HepG2 (cell line): ENCODE measurements around the gene FXN. TPM values are rescaled to one million over a fixed set of nuclear protein-coding genes. Genes with fewer than 3 reads are reported as not detected.

ENCODE experiments used
- ATAC-seq: fragments of 200-7000 bp; cut with Tn5 transposase; 3 replicates; pipeline ENCODE4 v1.9.1; 2020; ENCODE audit warnings: mild to moderate bottlenecking, moderate library complexity
- BruUV-seq: library from RNA; stranded (reverse); fragments of 400-500 nt; replicated peaks from 2 replicates; lab custom pipeline; 2021; lab: Mats Ljungman, UMichigan
- CTCF ChIA-PET: fragments of 300-600 bp; formaldehyde crosslinking; extraction: SDS; loops from one replicate; lab custom pipeline; 2021; ENCODE audit warnings: low total read pairs, inconsistent platforms, low intra/inter-chr PET ratio; lab: Yijun Ruan, JAX
- POLR2A ChIA-PET: fragments of 350-600 bp; sonication (Branson Sonifier 250); formaldehyde crosslinking; loops from one replicate; lab custom pipeline; 2020; ENCODE audit warnings: antibody characterized with exemption, inconsistent platforms; lab: Yijun Ruan, JAX
- DNase-seq: peaks from one replicate; pipeline ENCODE4 v3.0.0-alpha.2; 2015; ENCODE audit warnings: low spot score
- FAIRE-seq: peaks from 3 replicates; lab custom pipeline; 2011; peaks lifted over from hg19 to GRCh38; lab: Jason Lieb, UNC
- H2AFZ ChIP-seq: one replicate; pipeline ENCODE4 v1.6.1; 2011; ENCODE audit warnings: low read length, inconsistent platforms
- H3K27ac ChIP-seq: fragments of 300-600 bp; 3 replicates; pipeline ENCODE4 v1.8.0; 2011; ENCODE audit warnings: mixed run types, mild to moderate bottlenecking, mixed read lengths, low read length, inconsistent platforms; ENCODE audit not compliant: insufficient read depth; ENCODE audit errors: extremely low read length
- H3K27me3 ChIP-seq, 2 experiments: fragments of 200-600 bp in 1 of 2; 2 replicates in 1 of 2; 3 replicates in 1 of 2; pipeline versions ENCODE4 v1.6.0 to v1.8.0; 2011; ENCODE audit warnings: low read length in 2 of 2, mild to moderate bottlenecking in 2 of 2, moderate library complexity in 2 of 2, inconsistent platforms in 1 of 2; ENCODE audit not compliant: insufficient read depth in 2 of 2, control insufficient read depth in 1 of 2
- H3K36me3 ChIP-seq, 2 experiments: fragments of 200-600 bp in 1 of 2; replicated peaks in 1 of 2; 2 replicates in 1 of 2; 3 replicates in 1 of 2; pipeline versions ENCODE4 v1.5.1 to v1.8.0; 2011; ENCODE audit warnings: low read length in 2 of 2, inconsistent platforms in 1 of 2; ENCODE audit not compliant: insufficient read depth in 2 of 2, control insufficient read depth in 1 of 2
- H3K4me1 ChIP-seq: 2 replicates; pipeline ENCODE4 v1.5.1; 2012; ENCODE audit warnings: low read length, inconsistent platforms; ENCODE audit not compliant: insufficient read depth
- H3K4me2 ChIP-seq: 2 replicates; pipeline ENCODE4 v1.6.0; 2011; ENCODE audit warnings: low read depth, low read length, inconsistent platforms
- H3K4me3 ChIP-seq, 3 experiments: fragments of 200-600 bp in 1 of 3; sonication (generic), shearing (Covaris generic) in 1 of 3; replicated peaks in 1 of 3; 2 replicates each; pipeline ENCODE4 v1.5.1; 2011 to 2016; ENCODE audit warnings: low read length in 3 of 3, inconsistent platforms in 2 of 3, low read depth in 2 of 3, mild to moderate bottlenecking in 2 of 3, control low read depth in 1 of 3, mixed read lengths in 1 of 3; ENCODE audit not compliant: insufficient read depth in 1 of 3
- H3K79me2 ChIP-seq: one replicate; pipeline ENCODE4 v1.6.1; 2011; ENCODE audit warnings: low read length, inconsistent platforms; ENCODE audit not compliant: insufficient read depth
- H3K9ac ChIP-seq: 2 replicates; pipeline ENCODE4 v1.6.0; 2011; ENCODE audit warnings: mild to moderate bottlenecking, low read depth, low read length, inconsistent platforms; ENCODE audit not compliant: insufficient read depth
- H3K9me3 ChIP-seq: 2 replicates; pipeline ENCODE4 v1.5.1; 2012; ENCODE audit warnings: mild to moderate bottlenecking, low read length
- H4K20me1 ChIP-seq: 2 replicates; pipeline ENCODE4 v1.6.0; 2011; ENCODE audit warnings: inconsistent platforms, mild to moderate bottlenecking, low read length, moderate library complexity; ENCODE audit not compliant: insufficient read depth
- JUNB ChIP-seq: sonication (generic); formaldehyde crosslinking; IDR thresholded peaks from 2 replicates; pipeline ENCODE4 v1.8.0; 2022; ENCODE audit warnings: missing genetic modification reagents, mild to moderate bottlenecking, borderline replicate concordance
- PAF1 ChIP-seq: IDR thresholded peaks from 2 replicates; pipeline ENCODE4 v1.6.1; 2016; ENCODE audit warnings: missing genetic modification reagents, missing compliant biosample characterization
- RXRA ChIP-seq: sonication (generic); formaldehyde crosslinking; IDR thresholded peaks from 2 replicates; pipeline ENCODE4 v1.5.1; 2020; ENCODE audit warnings: missing genetic modification reagents
- TARDBP ChIP-seq: sonication (generic); formaldehyde crosslinking; IDR thresholded peaks from 2 replicates; pipeline ENCODE4 v1.8.0; 2022; ENCODE audit warnings: mild to moderate bottlenecking, missing genetic modification reagents
- ZBTB7A ChIP-seq: sonication (generic); formaldehyde crosslinking; IDR thresholded peaks from 2 replicates; pipeline ENCODE4 v1.8.0; 2022; ENCODE audit warnings: mild to moderate bottlenecking, missing genetic modification reagents
- ZBTB7B ChIP-seq: sonication (generic); formaldehyde crosslinking; IDR thresholded peaks from 2 replicates; pipeline ENCODE4 v1.4.0; 2020; ENCODE audit warnings: missing genetic modification reagents
- ZFP62 ChIP-seq: sonication (generic); formaldehyde crosslinking; IDR thresholded peaks from 2 replicates; pipeline ENCODE4 v1.4.0; 2020; ENCODE audit warnings: missing genetic modification reagents
- ZNF138 ChIP-seq: sonication (generic); formaldehyde crosslinking; IDR thresholded peaks from 2 replicates; pipeline ENCODE4 v1.5.0; 2020; ENCODE audit warnings: mild to moderate bottlenecking, low read depth, missing genetic modification reagents
- ZNF292 ChIP-seq: sonication (generic); formaldehyde crosslinking; IDR thresholded peaks from 2 replicates; pipeline ENCODE4 v1.8.1; 2022; ENCODE audit warnings: mild to moderate bottlenecking, low read depth, missing genetic modification reagents, borderline replicate concordance
- ZNF430 ChIP-seq: sonication (generic); formaldehyde crosslinking; IDR thresholded peaks from 2 replicates; pipeline ENCODE4 v1.9.0; 2021; ENCODE audit warnings: mild to moderate bottlenecking, missing genetic modification reagents
- WGBS: methylation state at CpG from one replicate; pipeline ENCODE4 v1.1.6; 2017; ENCODE audit warnings: low lambda C conversion rate; 5-methylcytosine and 5-hydroxymethylcytosine counted together
- in situ Hi-C: cut with HindIII; loops from 2 replicates; pipeline ENCODE4 v1.10.0; 2017; ENCODE audit warnings: low pct_unique_long_range_greater_than_20kb; ENCODE audit not compliant: extremely low pct_ligation_motif_present
- intact Hi-C: fragments of 100-400 bp; cut with micrococcal nuclease; formaldehyde crosslinking; loops from one replicate; pipeline ENCODE4 v1.10.0; 2022; ENCODE audit not compliant: unreplicated experiment
- polyA plus RNA-seq, 8 experiments: library from polyadenylated mRNA; depleted of rRNA in 3 of 8; stranded (reverse) in 7 of 8; unstranded in 1 of 8; fragments of >200 nt; fragmentation: Illumina TruSeq in 4 of 8; extraction: Trizol in 4 of 8; gene quantifications; 2 replicates each; pipeline versions ENCODE4 v1.2.1 to v1.2.3, GENCODE V29; 2011 to 2016; ENCODE audit warnings: low read depth in 4 of 8, missing spikeins in 1 of 8, mixed read lengths in 1 of 8; ENCODE audit not compliant: insufficient read depth in 1 of 8
- total RNA-seq, 5 experiments: library from RNA; depleted of rRNA; stranded (reverse); fragments of >200 nt; fragmentation: Illumina TruSeq; extraction: Trizol; gene quantifications; 2 replicates each; pipeline ENCODE4 v1.2.3, GENCODE V29; 2016; ENCODE audit warnings: low read depth in 1 of 5
- TF ChIP-seq, protein P1 (sequence below): sonication (generic); formaldehyde crosslinking; IDR thresholded peaks from 2 replicates; pipeline ENCODE4 v1.9.0; 2021; ENCODE audit warnings: missing genetic modification reagents, mild to moderate bottlenecking, borderline replicate concordance
- TF ChIP-seq, protein P2 (sequence below): sonication (generic); formaldehyde crosslinking; IDR thresholded peaks from 2 replicates; pipeline ENCODE4 v1.4.0; 2020; ENCODE audit warnings: missing genetic modification reagents, borderline replicate concordance

Gene FXN
- total and polyA plus RNA-seq, 2 of the 13 experiments (the other 11 are each of a cell fraction or from before 2014, with no cell fraction given) = 24.1 to 26.0 TPM

DNA sequence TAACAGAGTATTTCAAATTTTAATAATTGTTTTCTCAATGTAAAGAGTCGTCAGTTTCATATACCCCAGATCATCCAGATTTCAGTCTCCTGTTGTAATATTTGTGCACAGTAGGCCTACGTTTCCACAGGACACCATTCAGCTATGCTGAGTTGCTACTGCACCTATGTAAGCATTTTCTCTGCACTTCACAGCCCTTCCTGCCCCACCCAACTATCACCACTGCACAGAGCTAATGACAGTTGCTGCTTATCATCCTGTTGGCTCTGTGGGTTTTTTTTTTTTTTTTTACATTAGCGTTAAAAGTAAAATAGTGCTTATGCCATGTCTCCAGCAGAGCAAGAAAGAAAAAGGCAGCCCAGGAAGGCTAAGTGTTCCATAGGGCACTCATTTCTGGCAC, 15.7 kb upstream of the FXN start:
- Histone ChIP-seq H2AFZ (no peak overlapping the region), H3K79me2 (no peaks in the 10 kb centered on the region), H3K36me3 (no peaks in the 10 kb centered on the region), H3K27me3 (no peaks in the 10 kb centered on the region; a peak in 1 of 5 replicates), H3K4me1 (peaks cover 13% of the 10 kb centered on the region), H3K9ac (no peak overlapping the region), H3K4me3 (no peak overlapping the region), H3K9me3 (no peaks in the 10 kb centered on the region), H3K27ac (no peak overlapping the region), H4K20me1 (no peaks in the 10 kb centered on the region), H3K4me2 (no peak overlapping the region)
- no peak for ATAC-seq
- POLR2A ChIA-PET = no interaction called here
- WGBS = 9% methylated on average over 3 of the region's 3 CpGs
- TF ChIP-seq ZNF292 (CRISPR knock-in tag) (no peak), ZBTB7A (CRISPR knock-in tag) (no peak), RXRA (CRISPR knock-in tag) (no peak), ZNF430 (no peak)
- in situ Hi-C loops = no loop called here
- no TSS peak for BruUV-seq
- CTCF ChIA-PET = no interaction called here
- no peak for DNase-seq
- intact Hi-C loops = loop anchor here (10.0 kb wide), 1 partner anchor 315 kb away; the partner anchor contains the start of gene PIP5K1B
- FAIRE-seq = no peak

- intact Hi-C loops = loop anchor here (10.0 kb wide), 1 partner anchor 316 kb away; the partner anchor contains the start of gene PIP5K1B
- H3K4me1 ChIP-seq = peaks cover 13% of the 10 kb centered on the region
- CTCF ChIA-PET = no interaction called here
- H3K36me3 ChIP-seq = no peaks in the 10 kb centered on the region
- H3K4me2 ChIP-seq = no peak overlapping the region
- DNase-seq (no peak), FAIRE-seq (no peak), ATAC-seq (no peak; the same call in 2 of the 3 replicates)
- no peaks in the 10 kb centered on the region for H4K20me1 ChIP-seq
- H3K4me3 ChIP-seq = no peak overlapping the region
- BruUV-seq = no TSS peak
- H3K9ac ChIP-seq = no peak overlapping the region
- 79% methylated on average over 6 of the region's 8 CpGs for WGBS
- no peaks in the 10 kb centered on the region; a peak in 1 of 5 replicates for H3K27me3 ChIP-seq
- H3K79me2 ChIP-seq = no peaks in the 10 kb centered on the region
- no peaks in the 10 kb centered on the region for H3K9me3 ChIP-seq
- in situ Hi-C loops = no loop called here
- POLR2A ChIA-PET = no interaction called here
- H2AFZ ChIP-seq = no peak overlapping the region
- H3K27ac ChIP-seq = no peak overlapping the region
- no peak for TF ChIP-seq ZBTB7B
- no peak for TF ChIP-seq TARDBP (CRISPR knock-in tag)
- no peak for TF ChIP-seq ZFP62 (CRISPR knock-in tag)
- no peak for TF ChIP-seq ZNF138 (CRISPR knock-in tag)
- TF ChIP-seq JUNB (CRISPR knock-in tag) = no peak
- TF ChIP-seq PAF1 = no peak
- TF ChIP-seq, protein P1, sequence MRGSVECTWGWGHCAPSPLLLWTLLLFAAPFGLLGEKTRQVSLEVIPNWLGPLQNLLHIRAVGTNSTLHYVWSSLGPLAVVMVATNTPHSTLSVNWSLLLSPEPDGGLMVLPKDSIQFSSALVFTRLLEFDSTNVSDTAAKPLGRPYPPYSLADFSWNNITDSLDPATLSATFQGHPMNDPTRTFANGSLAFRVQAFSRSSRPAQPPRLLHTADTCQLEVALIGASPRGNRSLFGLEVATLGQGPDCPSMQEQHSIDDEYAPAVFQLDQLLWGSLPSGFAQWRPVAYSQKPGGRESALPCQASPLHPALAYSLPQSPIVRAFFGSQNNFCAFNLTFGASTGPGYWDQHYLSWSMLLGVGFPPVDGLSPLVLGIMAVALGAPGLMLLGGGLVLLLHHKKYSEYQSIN (CRISPR knock-in tag) = no peak
- TF ChIP-seq, protein P2, sequence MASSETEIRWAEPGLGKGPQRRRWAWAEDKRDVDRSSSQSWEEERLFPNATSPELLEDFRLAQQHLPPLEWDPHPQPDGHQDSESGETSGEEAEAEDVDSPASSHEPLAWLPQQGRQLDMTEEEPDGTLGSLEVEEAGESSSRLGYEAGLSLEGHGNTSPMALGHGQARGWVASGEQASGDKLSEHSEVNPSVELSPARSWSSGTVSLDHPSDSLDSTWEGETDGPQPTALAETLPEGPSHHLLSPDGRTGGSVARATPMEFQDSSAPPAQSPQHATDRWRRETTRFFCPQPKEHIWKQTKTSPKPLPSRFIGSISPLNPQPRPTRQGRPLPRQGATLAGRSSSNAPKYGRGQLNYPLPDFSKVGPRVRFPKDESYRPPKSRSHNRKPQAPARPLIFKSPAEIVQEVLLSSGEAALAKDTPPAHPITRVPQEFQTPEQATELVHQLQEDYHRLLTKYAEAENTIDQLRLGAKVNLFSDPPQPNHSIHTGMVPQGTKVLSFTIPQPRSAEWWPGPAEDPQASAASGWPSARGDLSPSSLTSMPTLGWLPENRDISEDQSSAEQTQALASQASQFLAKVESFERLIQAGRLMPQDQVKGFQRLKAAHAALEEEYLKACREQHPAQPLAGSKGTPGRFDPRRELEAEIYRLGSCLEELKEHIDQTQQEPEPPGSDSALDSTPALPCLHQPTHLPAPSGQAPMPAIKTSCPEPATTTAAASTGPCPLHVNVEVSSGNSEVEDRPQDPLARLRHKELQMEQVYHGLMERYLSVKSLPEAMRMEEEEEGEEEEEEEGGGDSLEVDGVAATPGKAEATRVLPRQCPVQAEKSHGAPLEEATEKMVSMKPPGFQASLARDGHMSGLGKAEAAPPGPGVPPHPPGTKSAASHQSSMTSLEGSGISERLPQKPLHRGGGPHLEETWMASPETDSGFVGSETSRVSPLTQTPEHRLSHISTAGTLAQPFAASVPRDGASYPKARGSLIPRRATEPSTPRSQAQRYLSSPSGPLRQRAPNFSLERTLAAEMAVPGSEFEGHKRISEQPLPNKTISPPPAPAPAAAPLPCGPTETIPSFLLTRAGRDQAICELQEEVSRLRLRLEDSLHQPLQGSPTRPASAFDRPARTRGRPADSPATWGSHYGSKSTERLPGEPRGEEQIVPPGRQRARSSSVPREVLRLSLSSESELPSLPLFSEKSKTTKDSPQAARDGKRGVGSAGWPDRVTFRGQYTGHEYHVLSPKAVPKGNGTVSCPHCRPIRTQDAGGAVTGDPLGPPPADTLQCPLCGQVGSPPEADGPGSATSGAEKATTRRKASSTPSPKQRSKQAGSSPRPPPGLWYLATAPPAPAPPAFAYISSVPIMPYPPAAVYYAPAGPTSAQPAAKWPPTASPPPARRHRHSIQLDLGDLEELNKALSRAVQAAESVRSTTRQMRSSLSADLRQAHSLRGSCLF = no peak
Measured at GRCh38 chr9:69020301-69021145, 15.0 kb upstream of the FXN start.
